HG03108 (cell line): ENCODE measurements around the gene TRAIP.
"Not testable (repeated sequence)": the region's sequence is repeated elsewhere in the genome, so short reads cannot be mapped to it uniquely, and the experiment has no call there.

Source experiments
- ATAC-seq: cut with Tn5 transposase; IDR thresholded peaks from one replicate; pipeline ENCODE4 v1.9.1; 2021; ENCODE audit warnings: moderate library complexity; ENCODE audit not compliant: unreplicated experiment

The TRAIP gene

DNA sequence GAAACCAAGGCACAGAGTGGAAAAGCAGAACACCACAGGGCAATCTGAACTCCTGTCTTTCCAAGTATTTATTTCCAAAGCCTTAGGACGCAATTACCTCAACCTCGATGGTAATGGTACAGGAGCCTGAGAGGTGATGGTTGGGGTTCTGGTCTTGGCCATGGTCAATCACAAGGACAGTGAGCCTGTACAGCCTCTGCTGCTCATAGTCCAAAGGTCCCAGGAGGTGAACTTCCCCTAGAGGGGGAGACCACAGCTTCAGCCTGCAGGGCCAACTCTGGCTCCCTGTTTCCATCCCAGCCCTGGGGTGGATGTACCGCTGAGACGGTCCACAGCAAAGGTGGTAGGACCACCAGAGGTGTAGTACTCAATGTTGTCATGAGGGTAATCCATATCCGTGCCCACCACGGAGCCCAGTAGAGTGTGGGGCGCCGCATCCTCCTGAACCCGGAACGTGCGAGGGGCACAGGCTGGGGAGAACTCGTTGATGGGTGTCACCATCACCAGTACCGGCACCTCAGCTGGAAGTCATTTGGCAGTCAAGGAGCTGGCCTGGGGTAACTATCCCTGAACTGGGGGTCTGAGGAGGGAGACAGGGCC, 62.8 kb downstream of the TRAIP start:
- ATAC-seq = no peak

DNA sequence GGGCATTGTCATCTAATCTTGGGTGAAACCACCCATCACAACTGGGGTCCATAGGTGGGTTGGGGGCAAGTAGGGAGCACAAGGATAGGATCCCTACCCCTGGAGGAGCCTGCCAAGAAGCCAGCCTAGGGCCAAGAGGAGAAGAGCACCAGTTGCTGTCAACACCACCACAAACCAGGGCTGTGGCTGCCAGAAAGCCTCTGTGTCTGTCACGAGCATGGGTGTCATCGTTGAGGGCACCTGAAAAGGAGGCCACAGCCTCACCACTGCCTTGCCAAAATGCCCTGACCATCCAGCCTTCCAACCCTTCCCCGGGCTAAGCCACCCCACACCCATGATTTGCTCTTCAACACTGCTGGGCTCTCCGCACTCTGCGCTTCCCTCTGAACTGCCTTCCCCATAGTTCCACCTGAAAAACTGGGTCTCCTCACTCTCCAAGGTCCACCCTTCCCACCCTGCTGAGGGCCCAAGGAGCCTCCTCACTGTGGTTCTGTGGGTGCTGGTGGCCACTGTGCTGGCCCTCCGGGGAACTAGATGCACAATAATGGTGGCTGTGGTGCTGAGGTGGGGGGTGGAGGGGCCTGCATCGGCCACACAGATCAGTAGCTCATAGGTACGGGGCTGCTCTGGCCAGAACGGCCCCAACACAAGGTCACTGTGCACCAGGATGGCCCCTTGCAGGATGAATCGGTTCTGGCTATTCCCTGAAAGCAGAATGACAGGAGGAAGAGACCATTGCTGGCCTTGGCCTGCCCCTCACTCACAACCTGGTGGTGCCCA, 63.8 kb downstream of the TRAIP start:
- no peak for ATAC-seq

DNA sequence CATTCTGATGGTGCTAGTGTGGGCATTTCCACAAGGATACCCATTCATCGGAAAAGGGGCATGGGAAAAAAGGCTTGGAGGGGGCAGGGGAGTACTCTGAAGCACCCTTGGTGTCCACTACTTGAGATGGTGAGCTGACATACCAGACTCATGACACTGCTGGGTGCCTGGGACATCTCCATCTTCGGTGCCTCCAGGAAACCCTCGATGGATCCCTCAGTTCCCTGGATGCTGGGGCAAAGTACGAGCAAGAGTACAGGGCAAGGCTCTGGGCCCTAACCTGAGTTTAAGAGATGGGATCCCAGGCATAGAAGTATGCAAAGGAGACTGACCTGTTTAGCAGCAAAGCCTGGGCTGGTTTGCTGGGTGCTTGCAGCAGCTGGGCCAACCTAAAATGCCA, 64.8 kb downstream of the TRAIP start:
- ATAC-seq = no peak

DNA sequence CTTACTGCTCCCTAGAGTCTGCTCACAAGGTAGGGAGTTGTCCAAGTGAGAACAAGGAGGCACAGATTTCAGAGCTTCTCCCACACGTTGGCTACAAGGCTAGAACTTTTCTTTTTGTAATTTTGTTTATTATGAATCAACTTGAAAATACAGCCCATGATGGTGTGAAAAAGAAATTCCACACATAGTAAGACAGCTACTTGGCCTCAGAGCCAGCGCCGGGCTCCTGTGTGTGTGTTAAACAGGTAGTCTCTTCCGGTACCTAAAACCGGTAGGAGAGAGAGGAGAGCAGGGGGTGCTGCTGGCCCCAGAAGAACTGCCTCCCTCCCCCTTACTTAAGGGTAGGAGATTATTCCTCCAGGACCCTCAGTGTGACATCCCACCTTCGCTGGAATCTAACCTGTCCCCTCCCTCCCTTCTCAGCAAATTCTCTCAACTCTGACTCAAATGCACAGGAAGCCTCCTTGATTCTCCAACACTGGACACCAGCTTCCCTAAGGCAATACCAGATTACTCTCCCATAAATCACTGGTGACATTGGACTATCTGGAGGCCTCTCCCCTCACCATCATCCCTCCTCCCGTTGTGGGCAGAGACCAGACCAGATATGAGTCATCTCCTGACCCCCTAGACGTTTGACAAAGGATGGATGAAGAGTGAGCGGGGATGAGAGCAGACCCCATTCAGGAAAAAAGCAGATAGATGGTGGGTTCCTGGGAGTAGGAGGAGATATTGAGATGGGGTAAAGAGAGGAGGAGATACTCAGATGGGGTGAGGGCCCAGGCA, 65.5 kb downstream of the TRAIP start:
- no peak for ATAC-seq

DNA sequence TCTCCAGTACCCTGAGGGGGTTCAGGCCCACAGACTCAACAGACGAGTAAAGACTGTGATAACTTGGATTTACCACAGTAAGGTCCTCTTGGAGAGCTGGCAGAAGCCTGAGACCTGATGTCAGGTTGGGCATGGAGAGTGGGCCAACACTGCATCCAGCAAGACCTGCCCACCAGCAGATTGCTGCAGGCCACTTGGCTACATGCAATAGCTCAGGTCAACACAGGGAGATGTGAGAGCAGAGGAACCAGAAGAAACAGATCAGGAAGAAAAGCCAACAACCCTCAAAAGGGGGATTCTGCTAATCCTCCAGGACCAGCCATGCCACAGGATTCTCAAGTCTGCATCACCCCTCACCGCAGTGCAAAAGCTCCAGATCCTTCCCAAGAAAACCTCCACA, 68.3 kb downstream of the TRAIP start:
- no peak for ATAC-seq

DNA sequence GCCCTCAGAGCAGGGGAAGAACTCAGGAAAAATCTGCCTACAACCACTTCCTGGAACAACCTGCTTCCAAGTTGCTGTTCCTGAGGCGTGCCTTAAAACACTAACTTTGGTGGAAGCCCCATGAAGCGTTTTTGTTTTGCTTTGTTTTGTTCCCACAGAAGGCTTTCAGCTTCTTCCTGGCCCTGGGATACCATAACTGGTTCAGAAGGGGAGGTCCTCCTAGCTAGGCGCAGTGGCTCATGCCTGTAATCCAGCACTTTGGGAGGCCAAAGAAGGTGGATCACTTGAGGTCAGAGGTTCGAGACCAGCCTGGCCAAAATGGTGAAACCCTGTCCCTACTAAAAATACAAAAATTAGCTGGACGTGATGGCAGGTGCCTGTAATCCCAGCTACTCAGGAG, 68.8 kb downstream of the TRAIP start:
- ATAC-seq = no peak

DNA sequence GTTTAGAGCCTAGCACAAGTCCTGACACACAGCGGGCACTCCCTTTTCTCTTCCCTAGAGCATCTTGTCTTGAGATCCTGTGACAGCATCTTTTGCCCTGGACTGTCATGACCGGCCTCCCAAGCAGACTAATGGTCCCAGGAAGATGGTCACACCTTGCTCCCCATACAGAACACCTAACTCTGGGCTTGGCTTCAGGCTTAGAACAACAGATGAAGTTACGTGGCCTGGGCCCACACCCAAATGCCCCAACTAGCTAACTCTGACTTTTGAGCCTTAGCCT, 69.2 kb downstream of the TRAIP start:
- no peak for ATAC-seq

DNA sequence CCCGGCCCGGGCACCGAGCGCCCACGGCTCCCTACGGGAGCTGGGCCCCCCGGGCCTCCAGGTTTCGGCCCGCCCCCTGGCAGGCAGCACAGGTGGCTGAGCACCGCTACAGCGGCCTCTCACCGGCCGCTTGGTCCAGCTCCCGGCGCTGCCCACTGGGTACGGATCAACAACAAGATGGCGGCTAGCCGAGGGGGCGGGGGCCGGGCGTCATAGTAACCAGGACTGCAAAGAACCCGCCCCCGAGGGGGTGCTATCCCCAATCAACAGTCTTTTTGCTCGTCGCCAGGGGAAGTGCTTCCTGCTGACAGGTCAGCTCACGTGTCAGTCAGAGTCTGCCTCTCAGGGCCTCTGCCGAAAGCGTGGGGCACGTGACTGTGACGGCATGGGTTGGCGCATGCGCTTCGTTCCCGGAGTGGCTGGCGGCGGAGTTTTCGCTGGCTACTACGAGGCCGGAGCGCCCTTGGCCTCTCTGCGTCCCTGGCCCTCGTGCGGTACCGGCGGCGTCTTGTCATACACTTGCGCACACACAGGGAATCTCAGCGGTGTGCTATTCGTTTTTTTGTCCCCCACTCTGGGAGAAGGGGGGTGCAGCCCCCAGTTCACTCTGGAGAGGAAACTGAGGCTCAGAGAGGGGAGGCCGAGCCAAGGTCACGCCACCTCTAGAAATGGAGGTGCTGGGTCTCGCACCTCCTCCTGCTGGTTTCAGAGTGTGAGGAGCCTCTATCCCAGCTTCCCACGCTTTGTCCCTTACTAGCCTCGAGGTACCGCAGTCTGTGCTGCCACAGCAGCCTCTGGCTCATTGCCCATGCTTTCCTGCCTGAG, 69.8 kb downstream of the TRAIP start, which contains the start of gene IP6K1:
TSS of gene IP6K1 (minus strand) at position 186 of the 825 bp plus-strand sequence. CDS start 38,502 bp downstream, outside the sequence.
- ATAC-seq = peak; percentile 97

DNA sequence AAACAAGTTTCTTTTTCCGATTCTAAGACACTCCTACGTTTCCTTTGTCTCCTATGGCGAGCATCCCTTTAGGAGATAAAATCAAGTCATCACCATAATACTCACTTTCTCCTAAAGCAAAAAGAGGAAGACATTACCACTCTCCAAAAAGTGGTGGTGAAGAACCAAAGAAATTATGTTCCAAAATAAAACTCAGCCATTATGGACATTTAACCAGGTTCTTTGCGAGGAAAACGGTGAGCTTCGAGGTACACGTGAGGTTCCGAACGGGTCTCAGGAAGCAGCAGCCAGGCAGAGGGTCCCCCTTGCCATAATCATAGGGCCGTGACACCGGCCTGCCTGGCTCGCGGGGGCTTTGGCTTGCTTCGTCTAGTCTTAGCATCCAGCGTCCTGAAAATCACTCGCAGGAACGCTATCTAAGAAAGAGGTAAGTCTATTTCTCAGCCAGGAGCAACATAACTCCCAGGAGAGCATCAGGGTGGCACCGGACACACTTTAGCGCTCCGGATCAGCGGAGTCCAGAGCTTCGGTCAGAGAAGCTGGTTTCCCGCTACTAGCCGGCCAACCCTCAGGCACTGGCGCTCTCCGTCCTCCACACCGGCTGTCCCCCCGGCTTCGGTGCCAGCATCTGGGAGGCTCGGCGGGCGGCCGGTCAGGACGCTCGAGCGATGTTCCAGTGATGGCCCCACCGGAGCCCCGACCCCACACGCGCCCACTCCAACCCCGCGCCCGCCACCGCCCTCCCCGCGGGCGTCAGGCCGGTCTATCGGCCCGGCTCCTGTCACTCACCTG, 70.6 kb downstream of the TRAIP start:
- peak; percentile 38 for ATAC-seq

DNA sequence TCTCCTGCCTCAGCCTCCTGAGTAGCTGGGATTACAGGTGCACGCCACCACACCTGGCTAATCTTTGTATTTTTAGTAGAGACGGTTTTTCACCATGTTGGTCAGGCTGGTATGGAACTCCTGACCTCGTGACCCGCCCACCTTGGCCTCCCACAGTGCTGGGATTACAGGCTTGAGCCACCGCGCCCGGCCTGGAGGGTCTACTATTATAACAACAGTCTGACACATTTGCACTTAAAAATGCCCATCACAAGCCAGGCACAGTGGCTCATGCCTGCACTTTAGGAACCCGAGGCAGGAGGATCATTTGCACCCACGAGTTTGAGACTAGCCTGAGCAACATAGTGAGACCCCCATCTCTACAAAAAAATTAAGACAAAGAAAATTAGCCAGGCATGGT, 74.1 kb downstream of the TRAIP start:
- not testable (repeated sequence) for ATAC-seq

DNA sequence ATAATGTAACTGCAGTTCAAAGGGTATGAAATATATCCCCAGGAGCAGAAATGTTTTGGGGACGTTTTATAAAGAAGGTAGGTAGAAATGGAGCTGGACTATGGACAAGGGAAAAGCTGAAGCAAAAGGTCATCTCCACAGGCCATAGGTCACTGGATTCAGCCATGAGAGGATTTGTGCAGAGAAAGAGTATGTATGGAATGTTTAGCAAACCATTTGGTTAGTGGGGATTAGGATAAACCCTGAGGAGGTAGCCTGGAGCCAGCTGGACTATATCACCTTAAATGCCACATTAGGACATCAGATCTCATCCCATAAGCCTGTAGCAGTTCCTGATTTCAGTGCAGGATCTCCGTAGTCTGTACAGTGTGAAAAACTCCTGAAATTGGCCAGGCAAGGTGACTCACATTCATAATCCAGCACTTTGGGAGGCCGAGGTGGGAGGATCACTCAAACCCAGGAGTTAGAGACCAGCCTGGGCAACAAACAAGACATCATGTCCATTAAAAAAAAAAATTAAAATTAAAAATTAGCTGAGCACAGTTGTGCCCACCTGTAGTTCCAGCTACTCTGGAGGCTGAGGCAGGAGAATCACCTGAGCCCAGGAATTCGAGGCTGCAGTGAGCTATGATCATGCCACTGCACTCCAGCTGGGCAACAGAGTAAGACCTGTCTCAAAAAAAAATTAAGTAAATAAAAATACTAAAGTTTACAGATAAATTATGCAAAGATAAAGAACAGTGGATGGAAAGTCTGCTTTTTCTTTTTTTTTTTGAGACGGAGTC, 74.8 kb downstream of the TRAIP start:
- no peak for ATAC-seq

DNA sequence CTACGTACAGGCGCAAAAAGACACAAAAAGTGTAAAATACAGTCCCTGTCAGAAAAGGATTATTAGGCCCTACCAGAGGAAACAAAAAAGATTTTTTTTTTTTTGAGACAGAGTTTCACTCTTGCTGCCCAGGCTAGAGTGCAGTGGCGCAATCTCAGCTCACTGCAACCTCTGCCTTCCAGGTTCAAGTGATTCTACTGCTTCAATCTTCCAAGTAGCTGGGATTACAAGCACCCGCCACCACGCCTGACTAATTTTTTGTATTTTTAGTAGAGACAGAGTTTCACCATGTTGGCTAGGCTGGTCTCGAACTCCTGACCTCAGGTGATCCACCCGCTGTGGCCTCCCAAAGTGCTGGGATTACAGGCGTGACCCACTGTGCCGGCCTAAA, 75.4 kb downstream of the TRAIP start:
- ATAC-seq = not testable (repeated sequence)

DNA sequence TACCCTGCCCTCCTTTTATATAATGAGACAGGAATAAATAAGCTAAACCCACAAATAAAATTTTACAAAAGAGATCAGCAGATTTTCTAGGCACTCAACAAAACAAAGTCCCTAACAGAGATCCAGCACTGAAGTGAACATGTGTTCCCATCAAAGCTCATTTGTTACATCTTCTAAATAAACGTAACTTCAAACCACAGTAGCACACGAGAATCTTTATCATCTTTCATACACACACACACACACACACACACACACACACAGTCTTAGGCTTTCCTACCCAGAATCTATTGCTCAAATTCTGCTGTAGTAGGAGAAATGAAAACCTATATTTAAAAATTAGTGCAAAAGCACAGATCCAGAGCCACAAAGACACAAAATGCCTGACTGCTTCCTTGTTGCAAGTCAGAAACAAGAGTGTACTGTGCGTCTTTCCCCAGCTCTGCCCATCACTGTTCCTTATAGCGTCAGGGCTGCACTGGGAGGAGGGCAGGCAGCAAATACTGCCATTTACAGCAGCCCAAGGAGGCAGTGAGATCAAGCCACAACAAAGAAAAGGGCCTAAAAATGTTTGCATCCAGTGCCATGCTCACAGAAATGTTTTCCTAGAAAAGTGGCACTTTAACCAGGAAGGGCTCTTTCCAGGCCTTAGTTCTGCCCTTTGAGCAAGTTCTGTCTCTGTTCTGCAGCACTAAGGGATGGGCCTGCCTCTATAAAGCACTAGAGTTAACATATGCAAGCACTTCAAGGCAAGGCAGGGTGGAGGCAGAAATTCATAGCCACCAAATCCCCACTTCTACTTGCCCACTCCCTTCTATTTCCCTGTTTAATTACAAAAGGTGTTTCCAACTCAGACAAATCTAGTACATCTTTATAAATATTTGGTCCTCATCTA, 76.0 kb downstream of the TRAIP start:
- ATAC-seq = no peak

DNA sequence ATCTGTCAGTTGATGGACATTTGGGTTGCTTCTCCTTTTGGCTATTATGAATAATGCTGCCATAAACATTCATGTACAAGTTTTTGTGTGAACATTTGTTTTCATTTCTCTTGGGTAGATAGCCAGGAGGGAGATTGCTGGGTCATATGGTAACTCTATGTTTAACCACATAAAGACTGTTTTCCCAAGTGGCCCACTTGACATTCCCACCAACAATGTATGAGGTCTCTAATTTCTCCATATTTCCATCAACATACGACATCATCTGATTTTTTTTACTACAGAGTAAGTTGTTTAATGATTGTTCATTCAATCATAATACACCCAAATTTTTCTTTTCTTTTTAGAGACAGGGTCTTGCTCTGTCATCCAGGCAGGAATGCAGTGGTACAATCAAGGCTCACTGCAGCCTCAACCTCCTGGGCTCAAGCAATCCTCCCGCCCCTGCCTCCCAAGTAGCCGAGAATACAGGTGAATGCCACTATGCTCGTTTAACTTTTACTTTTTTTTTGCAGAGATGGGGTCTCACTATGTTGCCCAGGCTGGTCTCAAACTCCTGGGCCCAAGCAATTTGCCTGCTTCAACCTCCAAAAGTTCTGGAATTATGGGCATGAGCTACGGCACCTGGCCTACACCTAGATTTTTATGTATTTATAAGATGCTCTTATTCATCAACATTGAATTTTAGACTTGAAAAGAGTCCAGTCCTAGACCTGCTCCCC, 76.8 kb downstream of the TRAIP start:
- ATAC-seq = no peak
